ENCODE data around the gene C14orf180. TPM values are rescaled to one million over a fixed set of nuclear protein-coding genes. Genes with fewer than 3 reads are reported as not detected.

C14orf180 gene
- total RNA-seq, 2 experiments from 2014 or later, result not detected

DNA sequence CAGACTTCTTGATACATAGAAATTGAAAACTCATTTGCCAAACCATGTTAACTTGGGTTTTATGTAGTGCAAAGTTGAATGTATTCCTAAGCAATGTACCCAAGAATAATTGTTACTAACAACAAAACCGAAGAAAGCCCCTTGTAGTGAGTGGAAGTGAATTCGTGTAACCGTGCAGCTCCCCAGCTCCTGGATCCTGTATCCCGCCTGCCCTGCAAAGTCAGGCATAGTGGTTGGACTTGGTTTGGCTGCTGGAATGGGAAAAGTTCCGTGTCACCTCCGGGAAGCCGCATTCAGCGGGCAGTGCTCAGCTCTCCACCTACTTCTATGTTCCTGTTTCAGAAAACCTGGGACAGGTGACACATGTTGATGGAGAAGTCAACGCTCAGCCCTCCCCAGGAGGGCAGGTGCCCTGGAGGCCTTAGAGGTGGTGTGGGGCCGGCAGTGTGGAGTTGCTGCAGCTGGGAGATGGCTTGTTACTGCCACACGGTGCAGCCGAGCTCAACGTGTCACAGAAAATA lies 29.2 kb upstream of the C14orf180 start:
- H2AFZ ChIP-seq (ENCODE audit: low read length), result no peak overlapping the region
- H3K27ac ChIP-seq (ENCODE audit: low read depth, low read length, poor library complexity, severe bottlenecking), result no peak overlapping the region
- no peak for TF ChIP-seq EZH2phosphoT487 (IDR thresholded peaks at IDR 0.05; ENCODE audit: borderline replicate concordance, low read depth, low read length)
- no peaks in the 10 kb centered on the region for H3K79me2 ChIP-seq (ENCODE audit: insufficient read depth, low read depth, low read length)
- DNase-seq (ENCODE audit: low spot score), result no peak
- no peaks in the 10 kb centered on the region for H3K9me3 ChIP-seq (ENCODE audit: low read length)
- POLR2A ChIA-PET, result no interaction called here
- no peaks in the 10 kb centered on the region for H3K36me3 ChIP-seq (ENCODE audit: insufficient read depth, low read length)
- H4K20me1 ChIP-seq (ENCODE audit: insufficient read depth, low read length), result no peaks in the 10 kb centered on the region
- no TSS peak for BruUV-seq (replicated peaks)
- no peaks in the 10 kb centered on the region for H3K4me1 ChIP-seq (ENCODE audit: insufficient read depth, low read length, poor library complexity, severe bottlenecking)
- no peak overlapping the region for H3K4me3 ChIP-seq (ENCODE audit: low read depth, low read length, poor library complexity, severe bottlenecking)
- no peaks in the 10 kb centered on the region for H3K9me2 ChIP-seq (ENCODE audit: insufficient read depth, low read length)
- intact Hi-C loops (cut with micrococcal nuclease; ENCODE audit: unreplicated experiment), result no loop called here
- CTCF ChIA-PET (ENCODE audit: unreplicated experiment), result no interaction called here
- no peak overlapping the region for H3K4me2 ChIP-seq (ENCODE audit: low read length)

DNA sequence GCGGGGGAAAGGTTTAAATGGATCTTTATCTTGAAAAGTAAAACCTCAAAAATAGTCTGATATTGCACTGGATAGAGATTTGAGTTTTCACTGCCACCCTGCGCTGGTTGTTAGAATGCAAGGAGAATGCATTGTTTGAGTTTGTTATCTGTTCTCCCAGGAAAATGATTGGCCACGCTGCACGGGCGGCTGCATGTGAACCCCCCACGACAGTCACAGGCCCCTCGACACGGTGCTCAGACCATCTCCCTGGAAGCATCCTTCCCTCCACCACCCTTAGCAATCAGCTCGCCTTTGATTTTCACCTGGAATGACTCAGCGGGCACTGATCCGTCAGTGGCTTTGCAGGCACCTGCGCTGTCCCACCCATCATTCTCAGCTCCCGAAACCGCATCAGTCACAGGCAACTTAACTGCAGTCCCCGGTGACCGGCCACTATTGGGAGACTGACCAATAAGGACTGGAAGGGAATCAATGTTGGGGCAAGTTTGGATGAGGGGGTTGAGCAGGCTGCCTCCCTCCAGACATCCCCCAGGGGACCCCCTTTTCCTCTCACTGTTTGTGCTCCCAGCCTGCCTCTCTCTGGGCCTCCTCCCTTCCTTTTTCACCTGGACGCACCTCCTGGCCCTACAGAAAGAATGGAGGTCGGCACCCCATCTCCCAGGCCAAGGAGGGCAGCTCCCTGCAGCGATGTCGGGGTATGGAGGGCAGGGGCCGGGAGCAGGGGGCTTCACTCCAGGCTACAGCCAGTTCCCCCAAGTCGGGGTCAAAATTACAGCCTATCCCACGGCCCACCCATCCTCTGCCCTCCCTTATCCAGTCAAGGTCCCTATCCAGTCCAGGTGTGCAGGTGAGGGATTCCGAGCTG lies 28.5 kb upstream of the C14orf180 start:
- CTCF ChIA-PET (ENCODE audit: unreplicated experiment), result no interaction called here

DNA sequence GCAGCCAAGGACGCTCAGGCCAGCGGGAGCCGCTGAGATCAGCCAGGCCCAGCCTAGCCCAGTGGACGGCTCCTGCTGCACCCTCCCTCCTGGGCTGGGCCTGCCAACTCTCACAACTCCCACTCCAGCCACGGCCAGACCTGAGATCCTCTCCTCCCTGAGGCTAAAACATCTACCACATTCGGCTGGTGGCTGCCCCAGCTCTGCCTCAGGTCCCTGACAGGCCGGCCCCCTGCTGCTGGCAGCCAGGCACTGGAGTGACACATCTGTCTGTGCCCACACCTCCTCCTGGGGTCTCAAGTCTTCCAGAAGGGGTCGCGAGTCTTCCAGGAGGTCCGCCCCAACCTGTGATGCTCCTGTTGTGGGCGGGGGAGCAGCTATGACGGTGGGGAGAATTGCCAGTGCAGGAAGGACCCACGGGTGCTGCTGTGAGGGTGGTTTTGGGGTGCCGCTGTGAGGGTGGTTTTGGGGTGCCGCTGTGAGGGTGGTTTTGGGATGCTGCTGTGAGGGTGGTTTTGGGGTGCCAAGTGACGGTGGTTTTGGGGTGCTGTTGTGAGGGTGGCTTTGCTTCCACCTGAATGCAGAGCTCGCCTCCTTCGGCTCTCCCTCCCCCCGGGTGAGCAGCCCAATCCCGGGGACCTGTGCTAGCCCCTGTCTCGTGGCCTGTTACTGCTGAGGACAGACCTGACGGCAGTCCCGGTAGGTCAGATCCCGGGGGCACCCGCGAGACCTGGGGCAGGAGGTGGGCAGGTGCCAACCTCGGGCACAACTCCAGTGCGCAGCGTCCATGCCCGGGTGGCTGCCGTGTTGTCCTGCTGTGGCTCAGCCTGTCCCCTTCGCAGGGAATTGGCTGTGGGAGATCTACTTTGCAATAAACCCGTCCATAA lies 27.5 kb upstream of the C14orf180 start:
- ChIA-PET CTCF (ENCODE audit: unreplicated experiment) (no interaction called here), POLR2A (no interaction called here)
- no peaks in the 10 kb centered on the region for H3K9me2 ChIP-seq (ENCODE audit: insufficient read depth, low read length)
- no TSS peak for BruUV-seq (replicated peaks)
- H3K79me2 ChIP-seq (ENCODE audit: insufficient read depth, low read depth, low read length), result no peaks in the 10 kb centered on the region
- H3K4me3 ChIP-seq (ENCODE audit: low read depth, low read length, poor library complexity, severe bottlenecking), result no peak overlapping the region
- H3K4me2 ChIP-seq (ENCODE audit: low read length), result no peak overlapping the region
- intact Hi-C loops (cut with micrococcal nuclease; ENCODE audit: unreplicated experiment), result no loop called here
- H4K20me1 ChIP-seq (ENCODE audit: insufficient read depth, low read length), result no peaks in the 10 kb centered on the region
- H3K36me3 ChIP-seq (ENCODE audit: insufficient read depth, low read length), result no peaks in the 10 kb centered on the region
- H3K27ac ChIP-seq (ENCODE audit: low read depth, low read length, poor library complexity, severe bottlenecking), result no peak overlapping the region
- no peaks in the 10 kb centered on the region for H3K4me1 ChIP-seq (ENCODE audit: insufficient read depth, low read length, poor library complexity, severe bottlenecking)
- no peaks in the 10 kb centered on the region for H3K9me3 ChIP-seq (ENCODE audit: low read length)
- no peak overlapping the region for H2AFZ ChIP-seq (ENCODE audit: low read length)
- no peak for TF ChIP-seq EZH2phosphoT487 (IDR thresholded peaks at IDR 0.05; ENCODE audit: borderline replicate concordance, low read depth, low read length)
- TF ChIP-seq, protein P1, sequence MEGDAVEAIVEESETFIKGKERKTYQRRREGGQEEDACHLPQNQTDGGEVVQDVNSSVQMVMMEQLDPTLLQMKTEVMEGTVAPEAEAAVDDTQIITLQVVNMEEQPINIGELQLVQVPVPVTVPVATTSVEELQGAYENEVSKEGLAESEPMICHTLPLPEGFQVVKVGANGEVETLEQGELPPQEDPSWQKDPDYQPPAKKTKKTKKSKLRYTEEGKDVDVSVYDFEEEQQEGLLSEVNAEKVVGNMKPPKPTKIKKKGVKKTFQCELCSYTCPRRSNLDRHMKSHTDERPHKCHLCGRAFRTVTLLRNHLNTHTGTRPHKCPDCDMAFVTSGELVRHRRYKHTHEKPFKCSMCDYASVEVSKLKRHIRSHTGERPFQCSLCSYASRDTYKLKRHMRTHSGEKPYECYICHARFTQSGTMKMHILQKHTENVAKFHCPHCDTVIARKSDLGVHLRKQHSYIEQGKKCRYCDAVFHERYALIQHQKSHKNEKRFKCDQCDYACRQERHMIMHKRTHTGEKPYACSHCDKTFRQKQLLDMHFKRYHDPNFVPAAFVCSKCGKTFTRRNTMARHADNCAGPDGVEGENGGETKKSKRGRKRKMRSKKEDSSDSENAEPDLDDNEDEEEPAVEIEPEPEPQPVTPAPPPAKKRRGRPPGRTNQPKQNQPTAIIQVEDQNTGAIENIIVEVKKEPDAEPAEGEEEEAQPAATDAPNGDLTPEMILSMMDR (conservative IDR thresholded peaks at IDR 0.05; ENCODE audit: low read length), result no peak
- DNase-seq (ENCODE audit: low spot score), result no peak

More for the DNA sequence above, 28.5 kb upstream of the C14orf180 start:
- POLR2A ChIA-PET, result no interaction called here
- no peak overlapping the region for H3K4me2 ChIP-seq (ENCODE audit: low read length)
- no peak overlapping the region for H2AFZ ChIP-seq (ENCODE audit: low read length)
- no peak for DNase-seq (ENCODE audit: low spot score)
- no peaks in the 10 kb centered on the region for H3K36me3 ChIP-seq (ENCODE audit: insufficient read depth, low read length)
- no peak overlapping the region for H3K4me3 ChIP-seq (ENCODE audit: low read depth, low read length, poor library complexity, severe bottlenecking)
- BruUV-seq (replicated peaks), result no TSS peak
- no peak overlapping the region for H3K27ac ChIP-seq (ENCODE audit: low read depth, low read length, poor library complexity, severe bottlenecking)
- no peaks in the 10 kb centered on the region for H3K79me2 ChIP-seq (ENCODE audit: insufficient read depth, low read depth, low read length)
- H4K20me1 ChIP-seq (ENCODE audit: insufficient read depth, low read length), result no peaks in the 10 kb centered on the region
- H3K9me3 ChIP-seq (ENCODE audit: low read length), result no peaks in the 10 kb centered on the region
- no peaks in the 10 kb centered on the region for H3K4me1 ChIP-seq (ENCODE audit: insufficient read depth, low read length, poor library complexity, severe bottlenecking)
- intact Hi-C loops (cut with micrococcal nuclease; ENCODE audit: unreplicated experiment), result no loop called here
- TF ChIP-seq, protein P1 (conservative IDR thresholded peaks at IDR 0.05; ENCODE audit: low read length), result no peak
- TF ChIP-seq EZH2phosphoT487 (IDR thresholded peaks at IDR 0.05; ENCODE audit: borderline replicate concordance, low read depth, low read length), result no peak
- H3K9me2 ChIP-seq (ENCODE audit: insufficient read depth, low read length), result no peaks in the 10 kb centered on the region
